ENCODE results near the gene OCIAD2. TPM values are rescaled to one million over a fixed set of nuclear protein-coding genes. Genes with fewer than 3 reads are reported as not detected.
A peak's percentile ranks its signal among the peaks of the same experiment; 100 is the strongest.

The OCIAD2 gene
- total RNA-seq, 1 donor from 2014 or later = 66.3 TPM

- no peaks in the 10 kb centered on the region for H3K9me3 Mint-ChIP-seq
- H3K27me3 Mint-ChIP-seq = peaks cover 3% of the 10 kb centered on the region
- DNase-seq (ENCODE audit: extremely low spot score, unreplicated experiment) = no peak
- peak overlapping the region; percentile 51 for H3K4me3 Mint-ChIP-seq
- peaks cover 2% of the 10 kb centered on the region for H3K36me3 Mint-ChIP-seq
- TF ChIP-seq CTCF (conservative IDR thresholded peaks at IDR 0.05) = no peak
- H3K27ac Mint-ChIP-seq = no peak overlapping the region
- peaks cover 15% of the 10 kb centered on the region for H3K4me1 Mint-ChIP-seq (ENCODE audit: unreplicated experiment)
Observed at GRCh38 chr4:48907706-48908477, 1.3 kb upstream of the OCIAD2 start.

GRCh38 chr4:48905363-48906015, 1.1 kb downstream of the OCIAD2 start:
- DNase-seq (ENCODE audit: extremely low spot score, unreplicated experiment) = no peak
- Mint-ChIP-seq H3K27me3 (no peaks in the 10 kb centered on the region), H3K4me1 (ENCODE audit: unreplicated experiment) (peaks cover 15% of the 10 kb centered on the region), H3K9me3 (no peaks in the 10 kb centered on the region), H3K27ac (peak overlapping the region; percentile 64), H3K36me3 (peaks cover 12% of the 10 kb centered on the region), H3K4me3 (peak overlapping the region; percentile 84)
- TF ChIP-seq CTCF (conservative IDR thresholded peaks at IDR 0.05) = peak; percentile 25

DNA sequence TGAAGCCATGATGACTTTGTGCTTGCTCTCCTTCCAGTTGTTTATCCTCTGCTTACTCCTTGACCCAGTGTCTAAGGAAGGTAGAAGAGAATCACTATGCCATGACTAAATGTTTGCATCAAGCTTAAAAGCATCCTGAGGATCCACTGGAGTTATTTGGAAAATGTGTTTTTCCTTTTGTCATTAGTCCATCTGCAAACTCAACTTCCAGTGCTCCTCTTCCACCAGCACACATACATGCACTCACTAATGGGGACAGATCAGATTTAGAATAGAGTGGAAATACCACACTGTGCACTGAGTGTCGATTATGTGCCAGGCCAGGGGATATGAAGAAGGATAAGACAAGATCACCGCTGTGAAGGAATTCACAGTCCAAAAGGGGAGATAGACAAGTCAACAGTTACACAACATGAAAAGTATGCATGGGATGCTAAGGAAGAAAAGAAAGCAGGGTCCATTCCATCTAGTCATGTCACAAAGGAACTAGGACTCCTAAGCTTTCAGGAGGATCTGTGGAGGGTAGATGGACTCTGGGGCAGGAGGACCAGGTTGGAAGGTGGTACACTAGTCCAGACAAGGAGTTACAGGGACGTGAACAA, 1.9 kb downstream of the OCIAD2 start:
- peak overlapping the region; percentile 64 for H3K27ac Mint-ChIP-seq
- H3K4me3 Mint-ChIP-seq = peak overlapping the region; percentile 84
- peaks cover 12% of the 10 kb centered on the region for H3K36me3 Mint-ChIP-seq
- H3K4me1 Mint-ChIP-seq (ENCODE audit: unreplicated experiment) = peaks cover 15% of the 10 kb centered on the region
- no peaks in the 10 kb centered on the region for H3K9me3 Mint-ChIP-seq
- no peak for TF ChIP-seq CTCF (conservative IDR thresholded peaks at IDR 0.05)
- DNase-seq (ENCODE audit: extremely low spot score, unreplicated experiment) = no peak
- H3K27me3 Mint-ChIP-seq = no peaks in the 10 kb centered on the region

DNA sequence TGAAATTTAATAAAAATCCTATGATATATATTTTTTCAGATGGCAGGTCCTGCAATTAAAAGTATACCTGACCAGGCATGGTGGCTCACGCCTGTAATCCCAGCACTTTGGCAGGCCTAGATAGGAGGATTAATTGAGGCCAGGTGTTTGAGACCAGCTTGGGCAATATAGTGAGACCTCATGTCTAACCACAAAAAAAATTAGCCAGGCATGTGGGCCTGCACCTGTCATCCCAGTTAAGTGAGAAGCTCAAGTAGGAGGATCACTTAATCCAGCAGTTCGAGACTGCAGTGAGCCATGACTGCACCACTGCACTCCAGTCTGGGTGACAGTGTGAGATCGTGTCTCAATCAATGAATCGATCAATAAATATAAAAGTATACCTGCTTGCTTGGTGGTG, 2.5 kb downstream of the OCIAD2 start:
- Mint-ChIP-seq H3K4me3 (no peak overlapping the region), H3K36me3 (peaks cover 13% of the 10 kb centered on the region), H3K9me3 (no peaks in the 10 kb centered on the region), H3K4me1 (ENCODE audit: unreplicated experiment) (peaks cover 15% of the 10 kb centered on the region), H3K27ac (no peak overlapping the region), H3K27me3 (no peaks in the 10 kb centered on the region)
- DNase-seq (ENCODE audit: extremely low spot score, unreplicated experiment) = no peak
- no peak for TF ChIP-seq CTCF (conservative IDR thresholded peaks at IDR 0.05)

DNA sequence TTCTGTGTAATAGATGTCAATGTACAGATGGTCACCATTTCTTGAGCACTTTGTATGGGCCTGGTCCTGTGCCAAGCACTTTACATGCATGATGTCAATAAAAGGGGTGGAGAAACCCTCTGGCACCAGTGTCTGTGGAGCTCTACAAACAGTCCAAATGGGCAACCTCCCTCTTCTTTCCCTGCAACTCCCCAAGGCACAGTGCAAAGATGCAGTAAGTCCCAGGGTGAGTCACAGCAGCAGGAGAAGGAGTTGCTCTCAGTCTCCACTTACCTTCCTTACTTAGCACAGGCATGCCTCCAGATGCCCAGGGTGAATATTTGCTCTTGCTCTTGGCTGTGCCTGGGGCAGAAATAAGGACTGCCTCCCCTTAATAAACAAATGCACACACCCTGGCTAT, 4.3 kb downstream of the OCIAD2 start:
- peaks cover 19% of the 10 kb centered on the region for H3K36me3 Mint-ChIP-seq
- H3K9me3 Mint-ChIP-seq = no peaks in the 10 kb centered on the region
- H3K4me3 Mint-ChIP-seq = no peak overlapping the region
- no peaks in the 10 kb centered on the region for H3K27me3 Mint-ChIP-seq
- H3K27ac Mint-ChIP-seq = no peak overlapping the region
- TF ChIP-seq CTCF (conservative IDR thresholded peaks at IDR 0.05) = no peak
- H3K4me1 Mint-ChIP-seq (ENCODE audit: unreplicated experiment) = peaks cover 15% of the 10 kb centered on the region
- DNase-seq (ENCODE audit: extremely low spot score, unreplicated experiment) = no peak

All from type B pancreatic cell (in vitro differentiated cells).